ENCODE data around the gene GCK.

DNA sequence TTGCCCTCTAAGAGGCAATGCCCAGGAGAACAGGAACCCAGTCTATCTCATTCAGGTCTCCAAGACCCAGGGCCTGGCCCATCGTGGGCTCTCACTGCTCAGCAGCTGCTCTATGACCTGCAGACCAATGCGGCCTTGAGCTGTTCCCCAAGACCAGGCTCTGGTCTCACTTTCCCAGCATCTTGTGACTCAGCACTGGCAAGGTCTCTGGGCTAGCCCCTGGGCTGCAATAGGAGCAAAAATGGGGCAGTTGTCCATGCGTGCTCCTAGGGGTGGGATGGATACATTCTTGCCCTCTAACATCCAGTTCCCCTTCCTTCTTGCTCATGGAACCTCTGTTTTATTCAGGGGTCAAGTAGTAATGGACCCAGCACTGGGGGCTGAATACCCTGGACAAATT is 13.5 kb downstream of the GCK start:
- TF ChIP-seq, protein P1, sequence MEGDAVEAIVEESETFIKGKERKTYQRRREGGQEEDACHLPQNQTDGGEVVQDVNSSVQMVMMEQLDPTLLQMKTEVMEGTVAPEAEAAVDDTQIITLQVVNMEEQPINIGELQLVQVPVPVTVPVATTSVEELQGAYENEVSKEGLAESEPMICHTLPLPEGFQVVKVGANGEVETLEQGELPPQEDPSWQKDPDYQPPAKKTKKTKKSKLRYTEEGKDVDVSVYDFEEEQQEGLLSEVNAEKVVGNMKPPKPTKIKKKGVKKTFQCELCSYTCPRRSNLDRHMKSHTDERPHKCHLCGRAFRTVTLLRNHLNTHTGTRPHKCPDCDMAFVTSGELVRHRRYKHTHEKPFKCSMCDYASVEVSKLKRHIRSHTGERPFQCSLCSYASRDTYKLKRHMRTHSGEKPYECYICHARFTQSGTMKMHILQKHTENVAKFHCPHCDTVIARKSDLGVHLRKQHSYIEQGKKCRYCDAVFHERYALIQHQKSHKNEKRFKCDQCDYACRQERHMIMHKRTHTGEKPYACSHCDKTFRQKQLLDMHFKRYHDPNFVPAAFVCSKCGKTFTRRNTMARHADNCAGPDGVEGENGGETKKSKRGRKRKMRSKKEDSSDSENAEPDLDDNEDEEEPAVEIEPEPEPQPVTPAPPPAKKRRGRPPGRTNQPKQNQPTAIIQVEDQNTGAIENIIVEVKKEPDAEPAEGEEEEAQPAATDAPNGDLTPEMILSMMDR (IDR thresholded peaks at IDR 0.05): no peak
- no peak for TF ChIP-seq POLR2A (IDR thresholded peaks at IDR 0.05)

Data from heart left ventricle (tissue), 13 donors.